Measurements from ENCODE around the gene TMEM132C.
"Not testable (repeated sequence)": the region's sequence is repeated elsewhere in the genome, so short reads cannot be mapped to it uniquely, and the experiment has no call there.

The TMEM132C gene

DNA sequence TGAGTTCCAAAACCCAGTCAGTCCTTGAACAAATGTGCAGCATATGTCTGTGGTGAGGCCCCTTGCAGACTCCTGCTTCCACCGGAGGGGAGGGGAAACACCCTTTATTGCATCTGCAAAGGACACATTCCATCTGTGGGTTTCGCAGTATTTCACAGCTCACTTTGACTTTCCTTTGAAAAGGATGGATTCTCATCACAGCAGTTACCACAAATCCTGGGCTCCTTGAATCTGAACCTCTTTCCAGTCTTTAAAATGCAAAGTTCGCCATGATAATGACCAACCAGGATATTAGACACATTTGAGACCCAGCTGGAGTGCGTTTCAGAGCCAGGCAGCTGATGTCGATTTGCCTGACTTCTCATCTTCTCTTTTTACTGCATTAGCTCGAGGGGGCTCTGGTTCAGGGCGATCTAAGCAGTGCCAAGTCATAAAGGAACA lies 314.4 kb downstream of the TMEM132C start:
- DNase-seq (ENCODE audit: low read depth in 1 of 2, low spot score in 1 of 2): no peak
- TF ChIP-seq JUND (IDR thresholded peaks at IDR 0.05; ENCODE audit: low read depth): no peak
- in situ Hi-C loops (cut with HindIII; ENCODE audit: low pct_unique_long_range_greater_than_20kb, low sequenced_read_pairs): no loop called here

DNA sequence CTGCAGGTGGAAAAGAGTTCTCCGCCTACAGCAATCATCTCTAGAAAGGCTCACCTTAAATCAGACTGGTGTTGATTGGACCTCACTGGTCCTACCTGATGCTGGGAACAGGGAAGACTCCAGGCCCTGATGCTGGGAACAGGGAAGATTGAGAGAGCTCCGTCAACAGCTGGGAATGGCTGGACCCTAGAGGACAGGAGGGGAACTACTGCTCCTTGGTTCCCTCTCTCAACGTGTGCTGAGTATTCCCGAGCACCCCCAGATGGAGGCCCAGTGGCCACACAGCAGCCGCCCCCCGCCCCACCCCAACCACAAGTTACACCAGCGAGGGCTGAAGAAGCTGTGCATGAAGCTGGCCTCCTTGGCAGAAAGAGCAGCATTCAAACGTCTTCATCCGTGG lies 316.5 kb downstream of the TMEM132C start:
- no peak for DNase-seq (ENCODE audit: low read depth in 1 of 2, low spot score in 1 of 2)
- no peak for TF ChIP-seq JUND (IDR thresholded peaks at IDR 0.05; ENCODE audit: low read depth)
- in situ Hi-C loops (cut with HindIII; ENCODE audit: low pct_unique_long_range_greater_than_20kb, low sequenced_read_pairs): no loop called here

DNA sequence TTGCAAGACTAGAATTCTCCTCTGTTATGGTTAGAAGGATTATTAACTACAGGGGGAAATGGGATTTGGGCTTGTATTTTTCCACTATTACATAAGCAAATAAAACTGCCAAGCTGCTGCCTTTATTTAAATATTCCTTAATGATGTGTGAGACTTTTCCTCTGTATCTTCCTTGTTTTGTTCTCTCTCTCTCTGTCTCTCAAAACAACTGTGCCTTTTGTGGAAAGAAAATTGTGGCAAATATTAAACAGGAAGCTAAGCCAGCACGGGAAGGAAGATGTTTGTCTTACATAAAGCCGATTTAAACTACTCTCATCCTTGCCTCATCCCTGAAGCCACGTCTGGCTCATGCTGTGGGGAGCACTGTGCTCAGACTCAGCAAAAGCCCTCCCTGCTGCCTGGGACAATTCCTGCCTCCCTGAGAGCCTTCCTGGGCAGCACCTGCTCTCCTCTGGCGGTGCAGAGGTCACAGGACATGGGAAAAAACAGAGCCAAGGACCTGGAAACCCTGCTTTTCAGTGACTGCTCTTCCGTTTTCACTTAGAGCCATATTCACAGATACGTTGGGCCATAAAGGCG lies 319.6 kb downstream of the TMEM132C start:
- no peak for TF ChIP-seq JUND (IDR thresholded peaks at IDR 0.05; ENCODE audit: low read depth)
- DNase-seq (ENCODE audit: low read depth in 1 of 2, low spot score in 1 of 2): no peak
- in situ Hi-C loops (cut with HindIII; ENCODE audit: low pct_unique_long_range_greater_than_20kb, low sequenced_read_pairs): no loop called here

DNA sequence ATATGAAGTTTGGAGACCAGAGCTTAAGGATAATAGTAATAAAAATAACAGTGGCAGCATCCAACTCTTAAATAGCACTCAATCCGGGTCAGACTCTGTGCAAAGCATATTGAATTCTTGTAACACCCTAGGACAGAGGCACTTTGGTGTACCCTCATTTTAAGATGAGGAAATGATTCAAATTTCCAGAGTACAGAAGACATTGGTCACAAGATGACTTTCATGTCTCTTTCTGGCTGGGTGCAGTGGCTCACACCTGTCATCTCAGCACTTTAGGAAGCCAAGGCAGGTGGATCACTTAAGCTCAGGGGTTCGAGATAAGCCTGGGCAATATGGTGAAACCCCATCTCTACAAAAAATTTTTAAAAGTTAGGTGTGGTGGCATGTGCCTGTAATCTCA lies 320.9 kb downstream of the TMEM132C start:
- TF ChIP-seq JUND (IDR thresholded peaks at IDR 0.05; ENCODE audit: low read depth): no peak
- no peak for DNase-seq (ENCODE audit: low read depth in 1 of 2, low spot score in 1 of 2)
- in situ Hi-C loops (cut with HindIII; ENCODE audit: low pct_unique_long_range_greater_than_20kb, low sequenced_read_pairs): no loop called here

DNA sequence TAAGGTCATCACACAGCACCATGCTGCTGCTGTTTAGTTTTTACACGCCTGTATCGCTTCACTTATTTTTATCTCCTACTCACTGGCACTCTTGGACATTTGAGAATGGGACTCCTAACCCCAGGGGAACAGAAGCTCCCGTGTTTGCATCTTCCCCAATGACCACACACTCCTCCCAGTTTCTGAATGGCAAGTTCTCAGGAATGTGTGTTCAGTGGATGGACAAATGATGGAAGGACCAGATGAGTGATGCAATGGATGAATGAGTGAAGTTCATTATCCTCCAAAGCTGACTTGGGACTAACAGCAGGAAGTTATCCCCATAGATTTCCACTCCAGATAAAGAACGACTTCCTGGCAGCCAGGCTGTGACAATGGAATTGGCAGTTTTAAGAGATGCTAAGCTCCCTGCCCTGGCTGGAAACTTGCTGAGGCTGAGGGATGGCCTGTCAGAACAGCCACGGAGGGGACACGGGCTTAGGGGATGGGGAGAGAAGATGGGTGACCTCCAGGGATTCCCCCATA lies 325.3 kb downstream of the TMEM132C start:
- no peak for TF ChIP-seq JUND (IDR thresholded peaks at IDR 0.05; ENCODE audit: low read depth)
- in situ Hi-C loops (cut with HindIII; ENCODE audit: low pct_unique_long_range_greater_than_20kb, low sequenced_read_pairs): no loop called here
- no peak for DNase-seq (ENCODE audit: low read depth in 1 of 2, low spot score in 1 of 2)

DNA sequence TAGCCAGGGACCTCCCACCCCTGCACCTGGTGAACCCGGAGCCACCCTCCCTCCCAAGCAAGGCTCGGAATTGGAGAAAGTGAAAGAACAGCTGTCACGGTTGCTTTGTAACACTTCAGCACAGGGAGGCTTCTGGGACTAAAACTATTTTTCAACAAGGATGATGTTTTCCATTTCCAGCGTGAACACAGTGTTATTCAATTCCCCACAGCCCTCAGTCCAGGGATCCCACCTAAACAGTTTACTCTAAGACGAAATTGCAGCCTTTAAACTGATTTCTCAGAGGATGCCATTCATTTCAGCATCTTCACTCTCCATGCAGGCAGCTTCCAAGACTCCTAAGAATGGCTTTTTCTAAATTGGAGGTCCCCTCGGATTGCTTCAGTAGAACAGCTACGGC lies 327.6 kb downstream of the TMEM132C start:
- no peak for DNase-seq (ENCODE audit: low read depth in 1 of 2, low spot score in 1 of 2)
- no peak for TF ChIP-seq JUND (IDR thresholded peaks at IDR 0.05; ENCODE audit: low read depth)
- in situ Hi-C loops (cut with HindIII; ENCODE audit: low pct_unique_long_range_greater_than_20kb, low sequenced_read_pairs): no loop called here

DNA sequence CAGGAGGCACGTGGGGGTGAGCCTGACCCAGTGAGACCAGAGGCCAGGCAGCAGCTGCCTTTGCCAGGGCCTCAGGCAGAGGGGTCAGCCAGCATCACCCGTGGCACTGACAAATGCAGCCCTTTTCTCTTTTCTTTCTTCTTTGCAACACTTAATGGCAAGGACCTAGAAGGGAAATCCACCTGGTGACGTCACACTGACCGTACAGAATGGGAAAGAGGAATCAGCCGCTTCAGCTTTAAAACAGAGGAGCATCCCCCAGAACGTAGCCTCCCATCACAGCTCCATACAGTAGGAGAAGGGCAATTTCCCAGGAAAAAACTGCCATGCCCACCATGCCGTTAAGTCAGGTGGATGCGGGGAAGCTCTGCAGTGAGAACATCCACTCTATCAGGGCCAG lies 328.6 kb downstream of the TMEM132C start:
- TF ChIP-seq JUND (IDR thresholded peaks at IDR 0.05; ENCODE audit: low read depth): no peak
- in situ Hi-C loops (cut with HindIII; ENCODE audit: low pct_unique_long_range_greater_than_20kb, low sequenced_read_pairs): no loop called here
- no peak for DNase-seq (ENCODE audit: low read depth in 1 of 2, low spot score in 1 of 2)

DNA sequence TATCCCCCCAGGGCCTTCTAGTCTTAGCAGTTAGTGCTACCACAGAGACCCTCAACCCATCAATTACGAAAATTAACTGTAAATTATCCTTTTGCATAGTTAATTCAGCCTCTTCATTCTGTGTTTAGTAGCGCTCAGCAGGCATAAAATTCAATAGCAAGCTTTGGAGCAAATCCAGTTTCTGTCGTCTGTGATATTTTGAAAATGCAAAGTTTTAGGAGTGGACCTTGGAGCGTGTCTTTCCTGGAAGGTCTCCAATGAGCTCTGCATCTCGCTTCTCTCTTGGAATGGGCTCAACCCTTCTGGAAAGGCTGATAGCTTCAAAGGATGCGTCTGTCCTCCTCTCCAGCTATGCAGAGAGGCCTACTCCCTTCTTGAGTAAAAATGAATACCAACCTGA lies 333.9 kb downstream of the TMEM132C start:
- in situ Hi-C loops (cut with HindIII; ENCODE audit: low pct_unique_long_range_greater_than_20kb, low sequenced_read_pairs): no loop called here
- TF ChIP-seq JUND (IDR thresholded peaks at IDR 0.05; ENCODE audit: low read depth): no peak
- DNase-seq (ENCODE audit: low read depth in 1 of 2, low spot score in 1 of 2): no peak

DNA sequence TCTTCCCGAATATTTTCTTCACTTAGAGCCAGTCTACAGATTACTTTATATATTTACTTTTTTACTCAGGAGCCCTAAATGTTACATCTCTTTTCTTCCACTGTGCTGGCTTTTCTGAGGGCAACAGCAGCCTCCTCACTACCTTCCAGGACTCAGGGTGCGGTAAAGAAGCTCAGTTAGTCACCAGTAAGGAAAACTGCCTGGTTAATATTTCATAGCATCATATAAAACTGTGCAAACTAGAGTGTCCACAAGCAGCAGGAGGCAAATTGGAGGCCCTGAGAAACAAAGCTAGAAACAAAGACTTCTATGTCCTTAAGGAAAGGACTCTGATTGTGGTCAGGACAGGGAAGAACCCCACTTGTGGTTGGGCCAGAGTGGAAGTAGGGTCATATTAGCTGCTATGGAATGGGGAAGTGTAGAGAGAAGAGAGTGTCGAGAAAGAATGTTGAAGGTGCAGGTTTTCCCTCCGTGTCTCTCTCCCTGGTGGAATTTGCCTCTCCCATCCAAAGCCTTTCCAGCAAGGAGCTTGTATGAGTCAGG lies 336.7 kb downstream of the TMEM132C start:
- TF ChIP-seq JUND (IDR thresholded peaks at IDR 0.05; ENCODE audit: low read depth): no peak
- in situ Hi-C loops (cut with HindIII; ENCODE audit: low pct_unique_long_range_greater_than_20kb, low sequenced_read_pairs): no loop called here
- peak in 1 of 2 experiments; percentile 9 for DNase-seq (ENCODE audit: low read depth in 1 of 2, low spot score in 1 of 2)

DNA sequence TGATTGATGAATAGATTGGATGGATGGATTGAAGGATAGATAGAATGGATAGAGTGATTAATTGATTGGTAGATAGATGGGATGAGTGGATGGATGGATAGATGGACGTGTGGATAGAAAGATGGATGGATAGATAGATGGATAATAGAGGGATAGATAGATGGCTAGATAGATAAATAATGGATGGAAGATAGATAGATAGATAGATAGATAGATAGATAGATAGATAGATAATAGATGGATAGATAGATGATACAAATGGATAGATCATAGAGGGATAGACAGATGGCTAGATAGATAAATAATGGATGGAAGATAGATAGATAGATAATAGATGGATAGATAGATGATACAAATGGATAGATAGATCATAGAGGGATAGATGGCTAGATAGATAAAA lies 337.2 kb downstream of the TMEM132C start:
- DNase-seq (ENCODE audit: low read depth in 1 of 2, low spot score in 1 of 2); in situ Hi-C loops (cut with HindIII; ENCODE audit: low pct_unique_long_range_greater_than_20kb, low sequenced_read_pairs): not testable (repeated sequence)

DNA sequence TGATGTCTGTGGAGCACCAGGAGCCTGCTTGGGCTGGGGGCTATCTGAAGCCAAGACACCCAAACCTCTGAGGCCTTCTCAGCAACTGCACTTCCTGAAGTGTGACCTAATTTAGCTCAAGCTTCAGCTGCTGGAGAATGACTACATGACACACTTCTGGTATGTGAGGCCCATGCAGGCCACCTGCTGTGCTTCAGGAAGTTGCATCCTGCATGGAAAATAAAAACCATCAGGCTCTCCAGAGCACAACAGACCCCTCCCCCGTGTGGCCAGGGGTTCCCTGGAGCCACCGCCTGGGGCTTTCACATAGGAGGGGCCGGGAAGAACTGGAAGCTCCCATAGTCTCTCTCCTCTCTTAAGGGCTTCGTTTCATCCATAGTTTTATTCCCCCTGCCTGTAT lies 339.1 kb downstream of the TMEM132C start:
- in situ Hi-C loops (cut with HindIII; ENCODE audit: low pct_unique_long_range_greater_than_20kb, low sequenced_read_pairs): no loop called here
- no peak for TF ChIP-seq JUND (IDR thresholded peaks at IDR 0.05; ENCODE audit: low read depth)
- DNase-seq (ENCODE audit: low read depth in 1 of 2, low spot score in 1 of 2): no peak

DNA sequence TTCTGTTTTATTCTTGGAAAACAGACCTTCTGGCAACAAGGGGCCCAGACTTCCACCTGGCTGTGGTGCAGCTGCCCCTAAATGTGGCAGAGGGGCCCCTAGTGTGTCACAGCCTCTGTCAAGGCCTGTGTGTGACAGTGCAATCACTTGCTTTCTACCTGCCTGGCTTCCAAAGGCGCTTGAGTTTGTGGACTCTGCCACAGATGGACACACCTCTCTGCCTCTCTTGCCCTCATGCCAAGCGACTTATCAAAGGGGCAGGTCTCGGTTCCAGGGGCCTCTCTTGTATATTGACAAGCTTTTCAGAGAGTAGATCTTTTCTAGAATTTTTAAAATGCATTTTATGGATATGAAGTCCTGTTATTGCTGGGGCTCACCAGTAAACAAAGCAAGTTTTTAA lies 339.6 kb downstream of the TMEM132C start:
- TF ChIP-seq JUND (IDR thresholded peaks at IDR 0.05; ENCODE audit: low read depth): no peak
- no peak for DNase-seq (ENCODE audit: low read depth in 1 of 2, low spot score in 1 of 2)
- in situ Hi-C loops (cut with HindIII; ENCODE audit: low pct_unique_long_range_greater_than_20kb, low sequenced_read_pairs): no loop called here

DNA sequence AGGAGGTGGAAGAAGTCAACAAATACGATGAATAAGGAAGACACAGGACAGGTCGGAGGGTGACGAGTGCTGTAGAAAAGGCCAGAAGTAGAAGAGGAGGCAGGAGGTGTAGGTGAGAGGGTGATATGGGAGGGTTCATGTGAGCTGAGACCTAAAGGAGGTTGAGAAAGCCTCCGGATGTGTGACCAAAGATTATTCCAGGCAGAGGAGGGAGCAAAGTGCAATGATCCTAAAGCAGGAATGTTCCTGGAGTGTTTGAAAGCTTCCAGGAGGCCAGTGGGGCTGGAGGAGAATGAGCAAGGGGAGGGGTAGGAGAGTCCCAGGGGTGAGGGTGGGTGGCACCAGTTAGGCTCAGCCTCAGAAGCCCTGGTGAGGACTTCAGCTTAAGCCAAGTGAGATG lies 340.0 kb downstream of the TMEM132C start:
- no peak for TF ChIP-seq JUND (IDR thresholded peaks at IDR 0.05; ENCODE audit: low read depth)

DNA sequence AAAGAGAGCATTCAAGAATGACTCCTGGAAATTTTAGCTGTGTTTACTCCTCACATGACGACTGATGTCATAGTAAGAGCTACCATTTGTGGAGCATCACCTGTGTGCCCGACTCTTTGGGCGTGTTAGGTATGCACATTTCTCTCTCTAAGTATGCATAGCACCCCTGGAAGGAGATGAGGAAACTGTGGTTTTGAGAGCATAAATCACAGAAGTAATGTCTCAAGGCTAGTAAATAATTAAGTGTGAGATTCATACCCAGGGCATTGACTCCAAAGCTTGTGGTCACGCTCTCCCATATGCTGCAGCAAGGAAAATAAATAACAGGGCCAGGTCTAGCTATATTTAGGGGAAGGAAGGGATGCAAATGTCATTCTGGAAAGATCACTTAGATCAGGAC lies 340.7 kb downstream of the TMEM132C start:
- in situ Hi-C loops (cut with HindIII; ENCODE audit: low pct_unique_long_range_greater_than_20kb, low sequenced_read_pairs): no loop called here

More for the DNA sequence above, 340.0 kb downstream of the TMEM132C start:
- DNase-seq (ENCODE audit: low read depth in 1 of 2, low spot score in 1 of 2): no peak
- in situ Hi-C loops (cut with HindIII; ENCODE audit: low pct_unique_long_range_greater_than_20kb, low sequenced_read_pairs): no loop called here

More for the DNA sequence above, 340.7 kb downstream of the TMEM132C start:
- DNase-seq (ENCODE audit: low read depth in 1 of 2, low spot score in 1 of 2): no peak
- TF ChIP-seq JUND (IDR thresholded peaks at IDR 0.05; ENCODE audit: low read depth): no peak
